Transverse colon (tissue), 4 donors: ENCODE measurements around the gene SEMA4D. TPM values are rescaled to one million over a fixed set of nuclear protein-coding genes. Genes with fewer than 3 reads are reported as not detected.

ENCODE experiments used
- DNase-seq: peaks from one replicate; pipeline ENCODE4 v3.0.0-alpha.2; 2019
- H3K27ac ChIP-seq, 4 donors: fragments of 200-600 bp; sonication (generic); 2 replicates each; pipeline ENCODE4 v1.5.1; 2016 to 2018; ENCODE audit warnings: inconsistent platforms in 4 of 4
- H3K27me3 ChIP-seq: fragments of 200-600 bp; sonication (generic); 2 replicates; pipeline ENCODE4 v1.5.1; 2017; ENCODE audit warnings: inconsistent platforms
- H3K36me3 ChIP-seq, 4 donors: fragments of 200-600 bp; sonication (generic); 2 replicates each; pipeline ENCODE4 v1.5.1; 2017 to 2019; ENCODE audit warnings: inconsistent platforms in 4 of 4
- H3K4me1 ChIP-seq, 4 donors: fragments of 200-600 bp; sonication (generic); 2 replicates each; pipeline ENCODE4 v1.5.1; 2017 to 2020; ENCODE audit warnings: inconsistent platforms in 4 of 4
- H3K4me3 ChIP-seq, 4 donors: fragments of 200-600 bp; sonication (generic); 1 replicate in 1 of 4; 2 replicates in 3 of 4; pipeline versions ENCODE4 v1.5.1 to v1.6.1; 2017 to 2019; ENCODE audit warnings: inconsistent platforms in 4 of 4
- H3K9me3 ChIP-seq, 2 donors: fragments of 200-600 bp; sonication (generic); 2 replicates each; pipeline ENCODE4 v1.5.1; 2017 to 2019; ENCODE audit warnings: inconsistent platforms in 2 of 2
- EP300 ChIP-seq: sonication (generic); formaldehyde crosslinking; IDR thresholded peaks from one replicate; pipeline ENCODE4 v1.6.1; 2017; ENCODE audit warnings: antibody characterized with exemption, low read depth
- POLR2A ChIP-seq: fragments of 450-650 bp; IDR thresholded peaks from one replicate; pipeline ENCODE4 v1.6.1; 2016; ENCODE audit warnings: antibody characterized with exemption, mild to moderate bottlenecking, moderate library complexity
- POLR2AphosphoS5 ChIP-seq, 3 donors: sonication (generic); formaldehyde crosslinking; IDR thresholded peaks; one replicate each; pipeline ENCODE4 v1.6.1; 2016; ENCODE audit warnings: antibody characterized with exemption in 3 of 3
- WGBS, 2 donors: methylation state at CpG; one replicate each; pipeline ENCODE4 v1.1.5; 2018; ENCODE audit warnings: low coverage in 1 of 2; 5-methylcytosine and 5-hydroxymethylcytosine counted together
- in situ Hi-C, 4 donors: fragments of 200-750 bp; cut with MboI; loops; one replicate each; pipeline versions ENCODE4 v1.15.0 to v1.15.1; 2017; ENCODE audit warnings: low sequenced_read_pairs in 3 of 4, low pct_ligation_motif_present in 1 of 4, low pct_unique_long_range_greater_than_20kb in 1 of 4
- intact Hi-C: fragments of 100-400 bp; cut with DNase I; formaldehyde crosslinking; loops from one replicate; pipeline ENCODE4 v1.15.1; 2023; ENCODE audit warnings: low total_unique reads
- total RNA-seq, 4 donors: library from RNA; depleted of rRNA; stranded (reverse); fragments of >200 nt; gene quantifications; one replicate each; pipeline ENCODE4 v1.1.0, GENCODE V29; 2016
- TF ChIP-seq, protein P1 (sequence below), 5 experiments: fragments of 200-600 bp in 3 of 5; fragments of 450-650 bp in 2 of 5; sonication (generic) in 3 of 5; IDR thresholded peaks; 1 replicate in 2 of 5; 2 replicates in 3 of 5; pipeline ENCODE4 v1.5.1; 2016 to 2017; ENCODE audit warnings: antibody characterized with exemption in 5 of 5, inconsistent platforms in 3 of 5, mild to moderate bottlenecking in 2 of 5, moderate library complexity in 1 of 5

The SEMA4D gene
- total RNA-seq, 4 donors from 2014 or later: 8.7 to 29.1 (median 14.5) TPM

DNA sequence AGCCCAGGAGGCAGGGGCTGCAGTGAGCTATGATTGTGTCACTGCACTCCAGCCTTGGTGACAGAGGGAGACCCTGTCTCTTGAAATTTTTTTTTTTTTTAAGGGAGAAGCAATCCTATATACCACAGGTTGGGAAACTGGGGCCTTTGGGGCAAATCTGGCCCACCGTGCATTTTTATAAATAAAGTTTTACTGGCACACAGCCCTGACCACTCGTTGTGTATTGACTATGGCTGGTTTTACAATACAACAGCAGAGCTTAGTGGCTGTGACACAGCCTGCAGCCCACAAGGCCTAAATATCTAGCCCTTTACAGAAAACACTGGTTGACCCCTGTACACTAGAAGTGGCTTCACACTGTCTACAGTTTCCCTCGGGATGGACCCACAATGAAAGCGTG lies 121.6 kb downstream of the SEMA4D start:
- Histone ChIP-seq H3K36me3 (no peaks in the 10 kb centered on the region), H3K27ac (peak overlapping the region in 1 of 4 donors; percentile 45), H3K9me3 (no peaks in the 10 kb centered on the region), H3K4me1 (peaks cover 0 to 8% (median 0%) of the 10 kb centered on the region in 4 donors), H3K27me3 (no peaks in the 10 kb centered on the region), H3K4me3 (no peak overlapping the region)
- in situ Hi-C loops: no loop called here
- intact Hi-C loops: no loop called here
- TF ChIP-seq, protein P1, sequence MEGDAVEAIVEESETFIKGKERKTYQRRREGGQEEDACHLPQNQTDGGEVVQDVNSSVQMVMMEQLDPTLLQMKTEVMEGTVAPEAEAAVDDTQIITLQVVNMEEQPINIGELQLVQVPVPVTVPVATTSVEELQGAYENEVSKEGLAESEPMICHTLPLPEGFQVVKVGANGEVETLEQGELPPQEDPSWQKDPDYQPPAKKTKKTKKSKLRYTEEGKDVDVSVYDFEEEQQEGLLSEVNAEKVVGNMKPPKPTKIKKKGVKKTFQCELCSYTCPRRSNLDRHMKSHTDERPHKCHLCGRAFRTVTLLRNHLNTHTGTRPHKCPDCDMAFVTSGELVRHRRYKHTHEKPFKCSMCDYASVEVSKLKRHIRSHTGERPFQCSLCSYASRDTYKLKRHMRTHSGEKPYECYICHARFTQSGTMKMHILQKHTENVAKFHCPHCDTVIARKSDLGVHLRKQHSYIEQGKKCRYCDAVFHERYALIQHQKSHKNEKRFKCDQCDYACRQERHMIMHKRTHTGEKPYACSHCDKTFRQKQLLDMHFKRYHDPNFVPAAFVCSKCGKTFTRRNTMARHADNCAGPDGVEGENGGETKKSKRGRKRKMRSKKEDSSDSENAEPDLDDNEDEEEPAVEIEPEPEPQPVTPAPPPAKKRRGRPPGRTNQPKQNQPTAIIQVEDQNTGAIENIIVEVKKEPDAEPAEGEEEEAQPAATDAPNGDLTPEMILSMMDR (IDR thresholded peaks at IDR 0.05): no peak
- TF ChIP-seq POLR2AphosphoS5 (IDR thresholded peaks at IDR 0.05) (no peak), EP300 (no peak), POLR2A (no peak)
- no peak for DNase-seq
- 90 to 100% methylated on average over 1 to 4 of the region's 4 CpGs for WGBS, 2 donors

DNA sequence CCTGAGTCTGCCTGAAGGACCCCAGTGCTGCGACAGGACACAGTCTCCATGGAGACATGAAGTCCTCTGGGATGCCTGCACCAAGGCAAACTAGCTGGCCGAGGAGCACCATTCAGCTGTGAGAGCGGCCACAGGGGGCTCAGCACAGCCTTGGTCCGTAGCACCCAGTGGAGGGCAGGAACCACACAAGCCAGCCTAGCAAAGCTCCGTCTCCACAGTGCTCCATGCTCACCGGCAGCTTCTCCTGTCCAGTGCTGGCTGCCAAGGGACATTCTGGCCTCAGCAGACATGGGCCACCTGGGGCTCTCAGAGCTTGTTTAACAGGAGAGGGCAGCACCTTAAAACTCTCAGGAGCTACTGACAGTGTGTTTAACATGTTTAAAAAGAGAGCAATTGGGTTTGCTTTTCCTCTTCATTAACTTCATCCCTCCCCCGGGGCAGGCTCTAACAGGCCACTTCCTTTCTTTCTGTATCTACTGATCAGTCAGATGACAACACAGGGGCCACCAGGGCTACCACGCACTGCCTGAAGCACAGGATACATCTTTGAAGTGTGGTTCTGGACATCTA lies 122.6 kb downstream of the SEMA4D start:
- Histone ChIP-seq H3K4me1 (peaks cover 0 to 8% (median 0%) of the 10 kb centered on the region in 4 donors), H3K27me3 (no peaks in the 10 kb centered on the region), H3K27ac (peak overlapping the region in 1 of 4 donors; percentile 27), H3K4me3 (no peak overlapping the region), H3K36me3 (no peaks in the 10 kb centered on the region), H3K9me3 (no peaks in the 10 kb centered on the region)
- in situ Hi-C loops (no loop called here), intact Hi-C loops (no loop called here)
- 19 to 57% methylated on average over 2 to 8 of the region's 8 CpGs for WGBS, 2 donors
- DNase-seq: no peak
- TF ChIP-seq EP300 (no peak), POLR2A (no peak)

DNA sequence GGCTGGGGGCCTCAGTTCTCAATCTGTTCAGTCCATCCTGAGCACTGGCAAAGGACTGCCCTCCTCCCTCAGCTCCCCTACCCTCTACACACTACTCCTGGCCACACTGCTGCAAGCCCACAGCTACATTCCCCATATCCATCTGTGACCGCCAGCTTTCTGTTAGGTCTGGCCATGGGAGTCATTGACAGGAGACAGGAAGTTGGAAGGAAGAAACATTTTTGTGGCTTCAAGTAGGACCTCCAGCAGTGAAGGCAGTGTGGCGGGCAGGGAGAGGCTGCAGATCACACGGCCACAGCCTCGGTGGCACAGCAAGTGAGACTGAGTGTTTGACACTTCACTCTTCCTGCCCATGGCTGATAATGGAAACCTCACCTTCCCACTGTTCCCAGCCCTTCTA lies 123.7 kb downstream of the SEMA4D start:
- Histone ChIP-seq H3K36me3 (no peaks in the 10 kb centered on the region), H3K27ac (no peak overlapping the region), H3K4me3 (no peak overlapping the region), H3K4me1 (peaks cover 0 to 8% (median 0%) of the 10 kb centered on the region in 4 donors), H3K9me3 (no peaks in the 10 kb centered on the region), H3K27me3 (no peaks in the 10 kb centered on the region)
- intact Hi-C loops (no loop called here), in situ Hi-C loops (no loop called here)
- no peak for DNase-seq
- 77% methylated on average over 4 of the region's 4 CpGs; no CpG with 5 or more reads in 1 of the 2 donors for WGBS, 2 donors
- no peak for TF ChIP-seq POLR2A
- TF ChIP-seq EP300: no peak
- TF ChIP-seq POLR2AphosphoS5 (IDR thresholded peaks at IDR 0.05): no peak
- TF ChIP-seq, protein P1 (IDR thresholded peaks at IDR 0.05): no peak

DNA sequence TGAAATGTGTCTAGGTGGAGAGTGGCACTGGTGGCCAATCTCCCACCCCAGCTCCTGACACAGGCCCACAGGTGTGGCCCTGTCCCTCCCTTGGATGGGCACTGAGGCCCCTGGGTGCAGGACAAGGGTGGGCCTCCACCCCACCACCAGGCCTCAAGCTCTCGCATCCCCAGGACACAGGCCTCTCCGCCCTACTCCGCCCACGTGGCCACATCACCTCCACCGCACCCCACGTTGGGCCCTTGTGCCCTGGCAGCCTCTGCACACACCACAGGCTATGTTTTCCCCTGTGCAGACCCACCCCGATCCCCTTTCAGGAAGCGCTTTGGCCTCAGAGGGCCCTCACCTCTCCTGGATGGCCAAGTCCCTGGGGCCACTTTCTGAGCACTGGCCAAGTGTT lies 124.9 kb downstream of the SEMA4D start:
- no peak overlapping the region for H3K4me3 ChIP-seq
- no peak for TF ChIP-seq POLR2A
- TF ChIP-seq, protein P1 (IDR thresholded peaks at IDR 0.05): no peak
- TF ChIP-seq EP300: no peak
- TF ChIP-seq POLR2AphosphoS5 (IDR thresholded peaks at IDR 0.05): no peak
- H3K9me3 ChIP-seq: no peaks in the 10 kb centered on the region
- in situ Hi-C loops: no loop called here
- intact Hi-C loops: no loop called here
- H3K27ac ChIP-seq: no peak overlapping the region
- H3K36me3 ChIP-seq: no peaks in the 10 kb centered on the region
- peaks cover 0 to 8% (median 0%) of the 10 kb centered on the region in 4 donors for H3K4me1 ChIP-seq
- 92% methylated on average over 8 of the region's 8 CpGs; no CpG with 5 or more reads in 1 of the 2 donors for WGBS, 2 donors
- no peak for DNase-seq
- no peaks in the 10 kb centered on the region for H3K27me3 ChIP-seq
